Kidney epithelial cell (primary cell): ENCODE data around the gene ZDHHC17. TPM values are rescaled to one million over a fixed set of nuclear protein-coding genes. Genes with fewer than 3 reads are reported as not detected.

Source experiments
- DNase-seq: peaks from one replicate; pipeline ENCODE4 v3.0.0-alpha.2; 2010; ENCODE audit warnings: low read depth
- H3K27me3 ChIP-seq: 2 replicates; pipeline ENCODE4 v1.6.0; 2011; ENCODE audit warnings: low read length; ENCODE audit not compliant: control insufficient read depth, insufficient read depth
- H3K36me3 ChIP-seq: 2 replicates; pipeline ENCODE4 v1.5.1; 2011; ENCODE audit warnings: low read length; ENCODE audit not compliant: control insufficient read depth, insufficient read depth
- H3K4me3 ChIP-seq: 2 replicates; pipeline ENCODE4 v1.5.1; 2011; ENCODE audit warnings: low read depth, mild to moderate bottlenecking, control low read depth, low read length
- CTCF ChIP-seq: IDR thresholded peaks from 2 replicates; pipeline ENCODE4 v1.5.1; 2011; ENCODE audit warnings: mild to moderate bottlenecking, moderate library complexity, low read length, control low read depth, inconsistent platforms; ENCODE audit not compliant: insufficient read depth, poor library complexity, severe bottlenecking
- total RNA-seq: library from RNA; depleted of rRNA; stranded (reverse); fragments of >200 nt; gene quantifications from 2 replicates; pipeline ENCODE4 v1.2.3, GENCODE V29; 2015

ZDHHC17 gene
- total RNA-seq, 1 donor from 2014 or later: 29.6 TPM

- H3K27me3 ChIP-seq: no peaks in the 10 kb centered on the region
- no peaks in the 10 kb centered on the region for H3K36me3 ChIP-seq
- TF ChIP-seq CTCF: no peak
- no peak for DNase-seq
- no peak overlapping the region for H3K4me3 ChIP-seq
Measured at GRCh38 chr12:76792828-76793227, 28.9 kb downstream of the ZDHHC17 start.

GRCh38 chr12:76798864-76799263 is 34.9 kb downstream of the ZDHHC17 start:
- H3K27me3 ChIP-seq: no peaks in the 10 kb centered on the region
- TF ChIP-seq CTCF: no peak
- no peaks in the 10 kb centered on the region for H3K36me3 ChIP-seq
- DNase-seq: no peak
- H3K4me3 ChIP-seq: no peak overlapping the region

- DNase-seq: no peak
- no peak overlapping the region for H3K4me3 ChIP-seq
- TF ChIP-seq CTCF: no peak
- H3K27me3 ChIP-seq: no peaks in the 10 kb centered on the region
- H3K36me3 ChIP-seq: no peaks in the 10 kb centered on the region
Measured at GRCh38 chr12:76799362-76799761, 35.4 kb downstream of the ZDHHC17 start.

GRCh38 chr12:76802060-76802459 is 38.1 kb downstream of the ZDHHC17 start:
- H3K27me3 ChIP-seq: no peaks in the 10 kb centered on the region
- no peaks in the 10 kb centered on the region for H3K36me3 ChIP-seq
- no peak overlapping the region for H3K4me3 ChIP-seq
- no peak for TF ChIP-seq CTCF
- DNase-seq: no peak

GRCh38 chr12:76804435-76804976 is 40.6 kb downstream of the ZDHHC17 start:
- no peaks in the 10 kb centered on the region for H3K36me3 ChIP-seq
- H3K27me3 ChIP-seq: no peaks in the 10 kb centered on the region
- no peak for TF ChIP-seq CTCF
- no peak for DNase-seq
- H3K4me3 ChIP-seq: no peak overlapping the region

- no peaks in the 10 kb centered on the region for H3K36me3 ChIP-seq
- H3K4me3 ChIP-seq: no peak overlapping the region
- no peaks in the 10 kb centered on the region for H3K27me3 ChIP-seq
- TF ChIP-seq CTCF: no peak
- DNase-seq: no peak
Measured at GRCh38 chr12:76810671-76811419, 46.9 kb downstream of the ZDHHC17 start.
